ENCODE measurements around the gene FCER2.
"Not testable (repeated sequence)": the region's sequence is repeated elsewhere in the genome, so short reads cannot be mapped to it uniquely, and the experiment has no call there.

The FCER2 gene

GRCh38 chr19:7645163-7645562 lies 56.8 kb downstream of the FCER2 start:
- no peak for DNase-seq

GRCh38 chr19:7644550-7644877 lies 57.4 kb downstream of the FCER2 start:
- DNase-seq, result no peak

GRCh38 chr19:7643629-7644549 lies 58.0 kb downstream of the FCER2 start:
- not testable (repeated sequence) for DNase-seq

- DNase-seq, result no peak
Observed at GRCh38 chr19:7643031-7643415, 58.9 kb downstream of the FCER2 start.

GRCh38 chr19:7642295-7643030 lies 59.5 kb downstream of the FCER2 start:
- DNase-seq, result no peak

- DNase-seq, result no peak
Observed at GRCh38 chr19:7641290-7642276, 60.3 kb downstream of the FCER2 start.

GRCh38 chr19:7640803-7641202 lies 61.1 kb downstream of the FCER2 start:
- DNase-seq, result no peak

- no peak for DNase-seq
Observed at GRCh38 chr19:7639863-7640348, 62.0 kb downstream of the FCER2 start.

GRCh38 chr19:7638802-7639465 lies 63.0 kb downstream of the FCER2 start:
- no peak for DNase-seq
